Activated naive CD8-positive, alpha-beta T cell treated with anti-CD3 and anti-CD28 coated beads, Interleukin-2, amount 50 U/mL, for 16 hours (primary cell): ENCODE measurements around the gene NPHP1.
"Not testable (repeated sequence)": the region's sequence is repeated elsewhere in the genome, so short reads cannot be mapped to it uniquely, and the experiment has no call there.

Experiments used
- DNase-seq: peaks from one replicate; pipeline ENCODE4 v3.0.0-alpha.2; 2020; ENCODE audit warnings: low read depth, low spot score

The NPHP1 gene

DNA sequence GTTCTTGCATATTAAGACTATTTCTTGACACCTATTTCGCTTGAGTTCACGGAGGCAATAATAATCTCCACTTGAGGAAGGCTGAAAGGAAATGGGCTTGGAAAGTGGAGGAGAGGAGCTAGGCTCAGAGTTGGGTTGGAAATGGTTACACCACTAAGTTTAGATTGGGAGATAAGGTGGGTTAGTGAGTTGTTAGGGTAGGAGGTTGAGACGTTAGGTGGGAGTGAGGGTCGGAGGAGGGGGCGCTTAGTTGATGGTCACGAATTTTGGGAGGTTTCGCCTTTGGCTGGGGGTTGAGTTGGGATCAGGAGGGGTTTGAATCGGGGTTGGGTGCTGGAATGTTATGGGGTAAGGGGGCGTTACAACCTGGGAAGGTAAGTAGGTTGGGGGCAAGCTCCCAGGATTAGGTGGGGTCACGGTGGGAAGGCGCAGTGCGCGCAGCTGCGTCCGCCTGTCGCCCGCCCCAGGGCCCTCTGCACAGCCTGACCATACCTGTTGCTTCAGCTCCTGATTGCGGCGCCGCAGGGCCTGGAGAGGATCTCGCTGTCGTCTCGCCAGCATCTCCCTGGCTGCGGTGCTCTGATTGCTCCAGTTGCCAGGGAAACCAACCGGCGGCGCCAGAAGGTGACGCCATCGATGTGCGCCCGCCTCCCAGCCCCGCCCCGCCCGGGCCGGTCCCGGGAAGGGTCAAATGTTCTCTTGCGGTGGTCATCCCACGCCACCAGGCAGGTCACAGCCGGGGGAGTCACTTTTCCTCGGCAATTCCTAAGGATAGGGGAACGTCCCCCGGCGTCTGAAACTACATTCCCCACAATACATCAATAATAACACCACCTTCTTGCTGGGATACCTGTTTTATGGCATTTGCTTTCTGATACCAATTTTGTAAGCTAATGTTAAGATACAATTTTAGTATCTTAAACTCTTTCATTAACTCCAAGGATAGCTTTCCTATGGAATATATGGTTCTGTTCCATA lies at the start of gene NPHP1:
NPHP1 (minus strand) TSS at position 606 of the 978 bp plus-strand sequence; CDS start at position 561, 45 bp downstream.
- peak; percentile 62 for DNase-seq

DNA sequence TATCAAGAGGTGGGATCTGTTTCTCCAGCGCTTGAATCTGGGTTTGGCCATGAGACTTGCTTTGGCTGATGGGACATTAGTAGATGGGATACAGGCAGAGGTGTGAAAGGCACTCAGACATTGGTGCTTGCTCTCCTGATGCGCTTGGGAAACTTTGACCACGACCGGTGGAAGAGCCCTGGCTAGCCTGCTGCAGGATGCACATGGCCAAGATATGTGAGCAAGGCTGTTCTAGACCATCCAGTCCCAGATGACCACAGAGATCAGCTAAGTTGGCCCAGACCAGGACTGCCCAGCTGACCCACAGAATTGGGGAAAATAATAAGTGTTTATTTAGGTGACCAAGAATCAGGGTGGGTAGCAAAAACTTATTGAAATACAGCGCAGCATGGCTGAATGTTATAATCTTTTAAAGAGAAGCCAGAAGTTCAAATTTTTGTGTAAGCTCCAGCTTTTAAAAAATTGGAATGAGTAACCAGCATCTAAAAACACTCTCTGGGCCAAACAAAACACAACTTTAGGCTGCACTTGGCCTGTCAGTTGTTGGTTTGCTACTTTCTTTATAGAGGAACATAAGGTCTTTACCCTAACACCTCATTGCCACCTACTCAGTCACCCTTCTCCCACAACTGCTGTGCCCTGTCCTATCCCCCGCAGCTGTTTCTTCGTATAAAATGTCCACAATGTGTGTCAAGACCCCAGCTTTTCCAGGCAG lies 43.4 kb upstream of the NPHP1 start:
- not testable (repeated sequence) for DNase-seq

DNA sequence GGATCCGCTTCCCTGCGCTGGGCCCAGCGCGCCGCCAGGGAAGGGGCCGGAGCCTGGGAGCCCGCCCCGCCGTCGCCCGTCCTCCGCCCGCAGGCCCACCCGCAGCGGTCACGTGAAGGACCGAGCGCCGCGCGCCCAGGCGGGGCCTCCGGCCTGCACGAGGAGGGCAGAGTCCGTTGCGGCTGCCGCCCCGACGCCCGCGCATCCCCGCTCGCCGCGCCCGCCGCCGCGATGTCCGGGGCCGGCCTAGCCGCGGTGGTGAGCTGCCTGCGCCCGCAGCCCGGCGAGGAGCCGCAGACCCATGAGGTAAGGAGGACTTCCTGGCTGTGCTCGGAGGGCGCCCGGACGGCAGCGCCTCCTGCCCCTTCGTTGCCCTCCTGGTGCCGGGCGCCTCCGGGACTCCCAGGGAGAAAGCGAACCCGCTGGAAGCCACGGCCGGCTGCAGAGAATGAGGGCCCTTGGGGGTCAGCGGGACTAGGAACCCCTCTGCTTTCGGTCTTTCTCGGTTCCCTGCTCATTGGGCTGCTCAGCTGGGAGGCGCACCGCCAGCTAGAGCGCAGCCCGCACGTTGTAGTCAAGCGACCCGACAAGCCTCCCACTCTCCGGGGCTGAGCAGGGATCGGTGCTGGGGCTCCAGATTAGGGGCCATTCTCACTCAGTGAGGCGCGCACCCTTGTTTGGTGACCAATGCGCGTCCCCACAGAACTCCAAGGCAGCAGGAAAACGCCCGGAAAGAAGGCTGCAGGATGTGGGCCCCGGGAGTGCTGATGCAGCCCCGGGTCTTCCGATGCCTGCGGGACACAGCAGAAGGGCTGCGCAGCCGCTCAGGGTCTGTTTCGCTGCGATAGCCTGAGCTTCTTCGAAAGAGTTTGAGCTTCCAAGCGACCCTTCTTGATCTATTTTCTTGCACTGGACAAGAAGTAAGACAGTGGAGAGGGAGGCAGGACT lies 40.9 kb upstream of the NPHP1 start:
- DNase-seq: not testable (repeated sequence)

DNA sequence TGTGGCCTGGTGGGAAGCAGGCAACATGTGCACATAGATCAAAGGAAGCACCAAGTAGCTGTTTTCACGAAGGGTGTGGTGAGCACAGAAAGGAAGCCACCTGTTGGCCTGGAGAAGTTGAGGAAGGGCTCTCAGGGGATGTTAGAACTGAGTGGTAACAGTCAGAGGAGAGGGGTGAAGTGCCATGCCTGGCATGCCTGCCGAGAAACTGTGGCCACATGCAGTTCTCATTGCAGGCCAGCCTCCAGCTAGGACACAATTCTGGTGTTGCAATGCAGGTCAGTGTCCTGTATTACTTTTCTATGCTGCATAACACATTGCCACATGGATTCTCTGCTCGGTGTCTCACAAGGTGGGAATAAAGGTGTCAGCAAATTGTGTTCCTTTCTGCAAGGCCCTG lies 38.5 kb upstream of the NPHP1 start:
- not testable (repeated sequence) for DNase-seq

DNA sequence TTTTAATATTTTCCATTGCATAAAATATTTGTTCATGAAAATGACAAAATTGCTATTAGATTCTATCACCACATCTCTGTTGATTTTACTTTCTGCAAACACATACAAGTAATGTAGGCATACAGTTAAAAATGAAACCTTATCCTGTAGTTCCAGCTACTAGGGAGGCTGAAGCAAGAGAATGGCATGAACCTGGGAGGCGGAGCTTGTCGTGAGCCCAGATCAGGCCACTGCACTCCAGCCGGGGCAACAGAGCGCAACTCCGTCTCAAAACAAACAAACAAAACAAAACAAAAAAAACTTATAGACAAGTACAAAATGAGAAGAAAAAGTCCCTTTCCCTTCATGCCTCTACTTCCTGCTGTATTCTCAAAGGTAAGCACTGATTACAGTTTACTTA lies 29.7 kb upstream of the NPHP1 start:
- not testable (repeated sequence) for DNase-seq

DNA sequence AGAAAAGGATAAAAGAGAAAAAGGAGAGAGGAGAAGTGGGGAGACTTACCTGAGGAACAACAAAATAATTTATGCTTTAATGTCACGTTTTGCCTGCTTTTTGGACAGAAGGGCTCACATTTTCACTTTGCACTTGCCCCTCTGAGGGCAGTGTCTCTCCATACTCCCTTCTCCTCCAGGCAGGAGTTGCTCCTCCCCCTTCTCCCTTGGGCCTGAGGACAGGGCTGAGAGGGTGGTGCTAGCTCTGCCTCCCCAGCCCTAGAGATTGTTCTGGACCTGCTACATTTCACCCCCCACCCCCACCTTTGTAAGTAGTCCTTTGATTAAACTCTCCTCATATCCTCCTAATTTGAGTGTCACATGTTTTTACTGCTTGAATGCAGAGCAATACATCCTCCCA lies 25.1 kb upstream of the NPHP1 start:
- DNase-seq: not testable (repeated sequence)

DNA sequence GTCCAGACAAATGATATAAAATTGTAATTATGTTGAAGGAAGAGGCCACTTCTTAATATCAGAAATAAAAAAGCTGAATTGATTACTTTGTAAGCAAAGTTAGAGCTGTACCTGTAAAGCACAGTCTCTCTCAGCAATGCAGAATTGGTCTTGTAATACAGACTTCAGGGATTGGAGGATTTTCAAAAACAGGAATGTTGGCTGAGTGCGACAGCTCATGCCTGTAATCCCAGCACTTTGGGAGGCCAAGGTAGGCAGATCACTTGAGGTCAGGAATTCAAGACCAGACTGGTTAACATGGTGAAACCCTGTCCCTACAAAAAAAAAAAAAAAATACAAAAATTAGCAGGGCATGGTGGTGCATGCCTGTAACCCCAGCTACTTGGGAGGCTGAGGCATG lies 17.8 kb upstream of the NPHP1 start:
- not testable (repeated sequence) for DNase-seq

DNA sequence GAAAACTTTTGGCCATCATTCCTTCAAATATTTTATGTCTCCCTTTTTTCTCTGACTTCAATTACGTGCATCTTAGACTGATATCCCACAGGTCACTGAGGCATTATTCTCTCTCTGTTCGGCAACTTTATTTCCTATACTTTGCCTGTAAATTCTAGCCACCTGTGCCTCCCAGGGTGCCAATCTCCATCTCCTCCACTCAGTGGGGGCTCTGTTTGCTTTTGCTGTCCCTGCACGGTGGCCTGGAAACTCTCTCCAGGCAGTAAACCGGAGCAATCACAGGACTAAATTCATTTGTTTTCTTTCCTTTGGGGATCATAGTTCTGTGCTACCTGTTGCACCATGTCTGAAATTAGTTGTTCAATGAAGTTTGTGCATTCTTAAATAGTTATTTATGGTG lies 17.1 kb upstream of the NPHP1 start:
- no peak for DNase-seq

DNA sequence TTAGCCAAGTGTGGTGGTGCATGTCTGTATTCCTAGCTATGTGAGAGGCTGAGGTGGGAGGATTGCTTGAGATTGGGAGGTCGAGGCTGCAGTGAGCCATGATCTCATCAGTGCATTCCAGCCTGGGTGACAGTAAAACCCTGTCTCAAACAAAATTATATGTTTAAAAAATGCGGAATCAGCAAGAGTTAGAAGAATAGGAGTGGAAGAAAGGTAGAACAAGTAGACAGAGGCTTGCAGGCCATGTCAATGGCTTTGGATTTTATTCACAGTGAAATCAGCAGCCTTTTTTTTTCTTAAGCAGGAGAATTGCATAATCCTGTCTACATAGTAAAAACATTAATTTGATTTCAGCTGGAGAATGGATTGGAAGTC lies 15.4 kb upstream of the NPHP1 start:
- no peak for DNase-seq

DNA sequence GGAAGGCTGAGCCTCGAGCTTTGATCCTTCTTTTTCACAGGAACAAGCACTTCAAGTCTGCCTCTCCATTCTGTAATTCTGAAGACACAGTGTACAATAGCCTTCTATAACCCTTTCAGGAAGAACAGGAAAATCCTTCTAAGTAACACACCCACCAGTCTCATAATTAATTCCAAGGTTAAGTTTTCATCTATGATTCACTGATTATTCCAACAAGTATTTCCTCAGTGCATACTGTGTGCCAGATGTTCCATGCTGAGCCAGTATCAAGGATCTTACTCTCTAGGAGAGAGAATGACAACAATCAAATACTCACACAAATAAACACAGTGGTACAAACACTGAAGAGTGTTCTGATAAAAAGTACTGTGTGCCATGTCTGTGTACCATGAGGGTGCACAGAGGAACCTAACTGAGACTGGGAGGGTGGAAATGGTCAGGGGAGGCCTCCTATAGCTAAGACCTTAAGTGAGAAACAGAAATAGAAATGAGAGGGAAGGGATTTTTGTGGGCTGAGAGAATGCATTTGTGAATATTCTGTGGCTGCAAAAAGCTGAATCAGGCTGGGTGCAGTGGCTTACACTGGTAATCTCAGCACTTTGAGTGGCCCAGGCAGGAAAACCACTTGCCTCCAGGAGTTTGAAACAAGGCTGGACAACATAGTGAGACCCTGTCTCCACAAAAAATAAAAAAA lies 14.8 kb upstream of the NPHP1 start:
- no peak for DNase-seq

DNA sequence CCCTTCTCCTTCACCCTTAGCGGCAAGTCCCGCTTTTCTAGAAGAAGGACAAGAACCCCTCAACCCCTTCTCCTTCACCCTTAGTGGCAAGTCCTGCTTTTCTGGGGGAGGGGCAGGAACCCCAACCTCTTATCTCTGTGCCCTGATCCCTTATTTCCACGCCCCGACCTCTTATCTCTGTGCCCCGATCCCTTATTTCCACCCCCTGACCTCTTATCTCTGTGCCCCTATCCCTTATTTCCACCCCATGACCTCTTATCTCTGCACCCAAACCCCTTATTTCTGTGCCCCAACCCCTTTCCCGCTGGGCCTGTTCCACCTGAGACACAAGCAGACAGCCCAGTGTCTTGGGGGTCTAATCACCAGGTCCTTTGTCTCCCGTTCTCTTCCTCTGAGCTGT lies 14.1 kb upstream of the NPHP1 start:
- not testable (repeated sequence) for DNase-seq

DNA sequence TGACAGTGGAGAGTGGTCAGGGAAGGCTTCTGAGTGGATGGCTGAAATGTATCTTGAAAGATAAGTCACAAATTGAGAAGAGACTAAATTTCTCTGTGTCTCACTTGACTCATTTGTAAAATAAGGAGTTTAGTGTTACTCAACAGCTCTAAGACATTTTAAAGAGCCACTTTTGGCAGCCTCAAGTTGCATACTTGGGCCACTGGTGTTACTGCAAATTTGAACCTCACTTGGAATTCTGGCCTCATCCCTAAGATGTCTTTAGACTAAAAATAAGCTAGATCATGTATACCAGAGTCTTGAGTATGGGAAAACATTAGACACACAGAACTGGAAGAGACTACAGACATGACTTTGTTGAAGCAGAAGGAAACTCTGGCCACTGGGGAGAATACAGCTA lies 12.0 kb upstream of the NPHP1 start:
- DNase-seq: no peak

DNA sequence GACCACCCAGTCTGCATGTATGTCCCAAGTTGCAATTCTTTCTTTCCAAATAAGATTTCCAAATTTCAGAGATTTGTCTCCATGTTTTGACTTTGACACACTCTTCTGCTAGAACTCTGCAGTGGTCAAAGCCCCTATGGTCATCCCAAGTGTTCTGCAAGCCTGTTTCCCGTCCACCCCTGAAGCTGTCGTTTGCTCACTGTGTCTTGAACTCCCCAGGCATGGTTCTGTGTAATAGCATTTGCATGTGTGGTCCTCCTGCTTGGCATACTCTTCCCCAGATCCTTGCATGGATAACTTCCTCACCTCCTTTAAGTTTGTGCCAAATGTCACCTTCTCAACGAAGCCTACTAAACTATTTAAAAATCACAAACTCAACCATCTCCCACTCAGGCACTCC lies 11.4 kb upstream of the NPHP1 start:
- no peak for DNase-seq

DNA sequence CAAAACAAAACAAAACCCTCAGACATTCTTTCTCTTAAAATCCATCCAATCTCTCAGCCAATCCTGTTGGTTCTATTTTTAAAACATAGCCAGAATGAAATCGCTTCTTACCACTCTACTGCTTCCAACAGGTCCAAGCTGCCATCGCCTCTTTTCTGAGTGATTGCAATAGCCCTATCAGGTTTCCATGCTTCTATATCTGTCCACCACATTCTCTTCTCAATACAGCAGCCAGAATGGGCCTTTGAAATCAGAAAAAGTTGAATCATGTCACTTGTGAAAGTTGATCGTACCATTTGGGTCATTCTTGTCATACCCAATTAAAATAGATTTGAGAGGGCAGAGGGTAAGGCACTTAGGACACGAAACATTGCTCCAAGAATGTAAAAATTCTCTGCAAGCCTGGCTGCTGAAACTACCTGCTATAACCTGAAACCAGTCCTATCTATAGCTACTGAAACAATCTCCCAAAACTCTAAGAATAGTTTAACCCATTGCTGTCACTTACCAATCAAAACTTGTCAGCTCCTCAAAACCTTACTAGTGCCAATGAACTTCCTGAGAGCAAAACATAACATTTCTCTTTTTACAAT lies 10.8 kb upstream of the NPHP1 start:
- no peak for DNase-seq

DNA sequence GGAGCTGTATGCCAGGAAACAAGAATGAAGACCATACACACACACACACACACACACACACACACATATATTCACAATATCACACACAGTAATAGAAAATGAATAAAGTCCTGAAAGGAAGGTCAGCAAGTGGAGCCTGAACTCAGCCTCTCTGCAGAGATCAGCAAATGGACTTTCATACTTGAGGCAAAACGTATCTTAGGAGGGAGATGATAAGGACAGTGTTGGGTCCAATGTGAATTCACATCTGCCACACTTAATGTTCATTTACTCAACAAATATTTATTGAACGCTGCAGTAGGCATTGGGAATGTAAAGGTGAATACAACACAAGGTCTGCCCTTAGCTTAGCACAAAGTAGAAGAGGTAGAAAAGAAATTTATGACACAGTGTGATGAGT lies 10.3 kb upstream of the NPHP1 start:
- no peak for DNase-seq

DNA sequence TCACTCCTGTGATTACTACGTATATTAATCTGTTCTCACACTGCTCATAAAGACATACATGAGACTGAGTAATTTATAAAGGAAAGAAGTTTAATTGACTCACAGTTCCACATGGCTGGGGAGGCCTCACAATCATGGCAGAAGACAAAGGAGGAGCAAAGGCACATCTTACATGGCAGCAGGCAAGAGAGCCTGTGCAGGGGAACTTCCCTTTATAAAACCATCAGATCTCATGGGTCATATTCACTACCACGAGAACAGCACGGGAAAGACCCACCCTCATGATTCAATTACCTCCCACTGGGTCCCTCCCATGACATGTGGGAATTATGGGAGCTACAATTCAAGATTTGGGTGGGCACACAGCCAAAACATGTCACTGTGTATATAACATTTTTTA lies 8.7 kb upstream of the NPHP1 start:
- not testable (repeated sequence) for DNase-seq

DNA sequence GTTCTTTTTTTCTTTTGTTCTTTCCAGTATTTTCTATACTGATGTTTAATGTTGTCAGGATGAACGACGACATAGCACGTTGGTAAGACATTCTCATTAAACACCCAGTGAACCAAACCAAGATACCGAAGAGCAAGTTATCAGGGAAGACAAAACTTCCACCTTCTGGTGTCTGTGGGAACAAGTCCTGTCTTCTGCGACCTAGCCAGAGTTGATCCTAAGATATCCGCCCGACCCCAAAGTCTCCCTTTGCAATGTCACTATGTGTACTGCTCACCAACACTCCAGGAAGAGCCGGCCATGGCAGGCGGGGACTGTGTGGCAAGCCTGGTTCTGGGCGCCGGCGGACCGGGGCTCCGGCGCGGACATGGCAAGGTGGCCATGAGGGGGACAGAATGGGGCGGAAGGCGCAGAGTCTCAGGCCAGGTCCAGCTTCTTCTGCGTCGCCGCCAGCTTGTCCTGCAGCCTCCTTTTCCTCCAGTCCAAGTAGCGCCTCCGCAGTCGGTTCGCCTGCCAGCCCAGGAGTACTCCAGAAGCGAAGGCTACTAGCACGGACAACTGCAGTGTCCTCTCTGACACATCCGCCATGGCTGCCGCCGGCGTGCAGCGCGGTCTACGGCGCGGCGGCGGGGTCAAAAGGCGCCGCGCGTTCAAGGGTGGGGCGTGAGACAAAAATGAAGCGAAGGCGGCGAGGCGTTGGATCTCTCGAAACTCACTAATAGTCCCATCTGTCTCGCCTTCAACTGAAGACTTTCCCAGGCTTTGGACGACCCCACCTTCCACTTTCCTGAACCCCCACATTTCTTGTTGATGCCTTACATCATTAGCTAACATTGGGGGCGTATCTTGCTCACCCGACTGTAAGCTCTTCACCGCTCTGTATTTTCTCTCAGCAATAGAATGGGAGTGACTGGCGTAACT lies 7.4 kb upstream of the NPHP1 start, which contains the start of gene MTLN:
MTLN (minus strand) TSS at position 610 of the 921 bp plus-strand sequence; CDS start at position 588, 22 bp downstream.
- DNase-seq: peak; percentile 34

DNA sequence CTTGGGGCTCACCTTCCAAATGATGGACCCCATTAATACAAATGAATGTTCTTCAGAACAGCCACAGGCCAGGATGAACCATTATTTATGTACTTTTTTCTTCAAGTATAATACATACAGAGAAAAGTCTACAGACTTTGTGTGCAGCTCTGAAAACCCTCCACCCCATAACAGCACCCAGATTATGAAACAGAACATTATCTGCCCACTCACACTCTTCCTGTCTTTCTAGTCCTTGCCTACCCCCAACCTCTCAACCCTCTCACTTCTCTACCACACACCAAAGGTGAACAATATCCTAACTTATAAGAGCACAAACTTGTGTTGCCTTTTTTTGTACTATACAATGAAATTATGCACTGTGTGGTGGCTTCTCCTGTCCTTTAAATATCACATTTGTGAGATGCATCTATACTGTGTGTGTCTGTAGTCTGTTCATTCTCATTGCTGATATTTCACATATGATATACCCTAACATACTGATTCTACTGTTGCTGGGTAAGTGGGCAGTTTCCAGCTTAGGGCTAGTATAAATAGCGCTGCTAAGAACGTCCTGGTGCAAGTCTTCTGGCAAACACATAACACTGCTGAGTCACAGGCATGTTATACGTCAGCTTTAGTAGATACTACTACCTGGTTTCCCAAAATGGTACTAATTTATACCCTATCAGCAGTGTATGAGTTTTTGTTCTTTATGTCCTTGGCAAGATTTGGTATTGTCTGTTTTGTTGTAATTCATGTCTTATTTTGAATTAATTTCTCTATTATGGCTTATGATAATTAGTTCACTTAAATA lies 1.0 kb upstream of the NPHP1 start:
- no peak for DNase-seq

DNA sequence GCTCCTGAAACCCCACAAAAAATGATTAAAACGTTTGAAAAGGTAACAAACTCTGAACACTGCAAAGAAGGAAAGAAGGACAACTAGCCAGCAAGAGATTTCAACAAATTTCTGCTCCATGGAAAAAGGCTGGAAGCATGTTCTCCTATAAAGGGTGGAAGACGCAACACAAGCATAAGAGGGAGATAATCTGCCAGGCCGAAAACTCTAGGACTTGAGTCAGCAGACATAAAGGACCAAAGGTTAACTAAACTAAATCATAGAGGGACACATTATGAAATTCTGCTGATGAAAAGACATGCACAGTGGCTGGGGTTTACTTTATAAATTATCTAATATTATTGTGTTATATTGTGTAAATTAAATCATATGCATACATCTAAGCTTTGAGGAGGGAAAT lies 6.8 kb downstream of the NPHP1 start:
- DNase-seq: no peak
